Hematopoietic multipotent progenitor cell treated with erythropoietin and hydrocortisone succinate and interleukin-3 and kit ligand, for 4 days (in vitro differentiated cells): ENCODE data around the gene FDCSP.
"Not testable (repeated sequence)": the region's sequence is repeated elsewhere in the genome, so short reads cannot be mapped to it uniquely, and the experiment has no call there.

Source experiments
- DNase-seq: peaks from one replicate; pipeline ENCODE4 v3.0.0-alpha.2; 2015

Gene FDCSP

GRCh38 chr4:70239884-70240591 lies 14.1 kb downstream of the FDCSP start:
- DNase-seq: no peak

DNA sequence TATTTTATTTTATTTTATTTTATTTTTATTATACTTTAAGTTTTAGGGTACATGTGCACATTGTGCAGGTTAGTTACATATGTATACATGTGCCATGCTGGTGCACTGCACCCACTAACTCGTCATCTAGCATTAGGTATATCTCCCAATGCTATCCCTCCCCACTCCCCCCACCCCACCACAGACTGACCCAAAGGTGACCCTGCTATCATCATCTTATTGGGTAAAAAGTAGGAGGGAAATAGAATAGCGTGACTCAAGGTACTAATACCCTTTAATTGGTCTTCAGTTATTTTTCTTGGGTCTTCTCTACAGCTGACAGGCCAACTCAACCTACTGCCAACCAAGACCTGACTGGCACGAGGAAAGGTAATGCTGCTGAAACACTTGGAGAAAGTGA lies 16.4 kb downstream of the FDCSP start, which contains the start of gene CSN3:
Gene CSN3 (plus strand): TSS at position 301 of the 400 bp plus-strand sequence. CDS start 2,223 bp downstream, outside the sequence.
- not testable (repeated sequence) for DNase-seq

DNA sequence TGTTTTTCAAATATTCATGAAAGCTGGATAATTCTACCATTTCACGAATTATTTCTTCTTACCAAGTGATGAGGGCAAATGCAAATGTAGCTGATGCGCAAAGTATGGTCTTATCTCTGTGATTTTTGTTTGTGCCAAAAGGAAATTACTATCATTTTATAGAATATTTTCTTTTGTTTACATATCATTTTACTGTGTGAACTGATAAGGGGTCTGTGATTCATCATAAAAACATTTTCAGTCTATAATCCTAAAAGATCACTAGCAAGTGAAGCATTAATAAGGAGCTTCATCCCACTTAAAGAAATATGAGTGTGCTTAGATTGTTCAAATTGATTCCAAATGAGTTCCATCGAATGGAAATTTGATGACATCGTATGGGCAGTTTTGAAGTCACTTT lies 17.2 kb downstream of the FDCSP start:
- no peak for DNase-seq

DNA sequence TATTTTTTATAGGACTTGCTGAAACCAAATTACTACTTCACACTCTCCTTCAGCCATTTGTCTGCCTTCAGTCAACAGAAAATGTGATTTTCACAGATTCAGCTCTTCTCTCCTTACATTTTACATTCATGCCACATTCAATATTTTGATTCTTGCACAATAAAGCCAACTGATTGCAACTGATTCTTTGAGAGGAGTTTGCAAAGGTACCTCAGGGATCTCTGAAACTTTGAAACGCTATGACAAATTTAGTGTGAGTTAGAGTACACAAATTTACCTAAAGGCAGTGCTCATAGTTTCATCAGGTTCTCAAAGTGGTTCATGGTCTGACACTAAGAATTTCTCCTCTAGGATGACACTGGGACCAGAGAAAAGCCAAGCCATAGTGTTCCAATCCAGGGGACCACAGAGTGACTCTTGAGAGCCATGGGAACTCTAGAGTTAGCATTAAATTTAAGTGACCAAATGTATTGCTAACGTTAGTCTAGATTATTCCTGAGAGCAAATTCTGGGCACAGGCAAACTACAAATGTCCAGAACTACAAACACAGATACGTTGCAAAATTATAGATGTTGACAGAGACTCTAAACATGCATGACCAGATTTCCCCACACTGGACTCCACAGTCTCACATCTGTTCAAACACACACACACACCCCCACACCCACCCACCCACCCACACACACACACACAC lies 25.5 kb downstream of the FDCSP start:
- DNase-seq: no peak

- DNase-seq: no peak
Measured at GRCh38 chr4:70251945-70252277, 26.0 kb downstream of the FDCSP start.

GRCh38 chr4:70269674-70270073 lies 43.8 kb downstream of the FDCSP start:
- DNase-seq: peak; percentile 22

GRCh38 chr4:70277121-70277520 lies 51.2 kb downstream of the FDCSP start:
- DNase-seq: no peak

GRCh38 chr4:70280567-70280966 lies 54.6 kb downstream of the FDCSP start:
- no peak for DNase-seq
